Thoracic aorta (tissue), 2 donors: ENCODE data around the gene RPTOR. TPM values are rescaled to one million over a fixed set of nuclear protein-coding genes. Genes with fewer than 3 reads are reported as not detected.

Experiments
- ATAC-seq: fragments of 150-250 bp; one replicate; pipeline ENCODE4 v1.8.0; 2017; ENCODE audit warnings: low read depth; ENCODE audit not compliant: insufficient number of reproducible peaks, low FRiP score
- DNase-seq: peaks from one replicate; pipeline ENCODE4 v3.0.0-alpha.2; 2020; ENCODE audit warnings: low spot score
- H3K27ac ChIP-seq, 2 donors: fragments of 200-600 bp; sonication (generic); 1 replicate in 1 of 2; 2 replicates in 1 of 2; pipeline ENCODE4 v1.5.1; 2016; ENCODE audit warnings: mild to moderate bottlenecking in 2 of 2, moderate library complexity in 2 of 2
- H3K27me3 ChIP-seq: fragments of 200-600 bp; sonication (generic); replicated peaks from 2 replicates; pipeline ENCODE4 v1.6.0; 2016; ENCODE audit warnings: mild to moderate bottlenecking; ENCODE audit not compliant: insufficient read depth
- H3K36me3 ChIP-seq: fragments of 200-600 bp; sonication (generic); one replicate; pipeline ENCODE4 v1.5.1; 2016
- H3K4me1 ChIP-seq, 2 donors: fragments of 200-600 bp; sonication (generic); 1 replicate in 1 of 2; 2 replicates in 1 of 2; pipeline versions ENCODE4 v1.5.1 to v1.6.0; 2016; ENCODE audit warnings: low read depth in 2 of 2, mild to moderate bottlenecking in 1 of 2; ENCODE audit not compliant: control insufficient read depth in 1 of 2
- H3K4me3 ChIP-seq: fragments of 200-600 bp; sonication (generic); 2 replicates; pipeline ENCODE4 v1.5.1; 2016; ENCODE audit warnings: mild to moderate bottlenecking
- H3K9me3 ChIP-seq: fragments of 200-600 bp; sonication (generic); 2 replicates; pipeline ENCODE4 v1.5.1; 2016
- CTCF ChIP-seq: fragments of 200-600 bp; sonication (generic); IDR thresholded peaks from one replicate; pipeline ENCODE4 v1.5.1; 2019; ENCODE audit warnings: antibody characterized with exemption
- total RNA-seq, 2 donors: library from RNA; depleted of rRNA; stranded (reverse); fragments of >200 nt; gene quantifications; one replicate each; pipeline versions ENCODE4 v1.1.0 to v1.2.3, GENCODE V29; 2016

Gene RPTOR
- total RNA-seq, 2 donors from 2014 or later = 42.0 to 47.4 TPM

DNA sequence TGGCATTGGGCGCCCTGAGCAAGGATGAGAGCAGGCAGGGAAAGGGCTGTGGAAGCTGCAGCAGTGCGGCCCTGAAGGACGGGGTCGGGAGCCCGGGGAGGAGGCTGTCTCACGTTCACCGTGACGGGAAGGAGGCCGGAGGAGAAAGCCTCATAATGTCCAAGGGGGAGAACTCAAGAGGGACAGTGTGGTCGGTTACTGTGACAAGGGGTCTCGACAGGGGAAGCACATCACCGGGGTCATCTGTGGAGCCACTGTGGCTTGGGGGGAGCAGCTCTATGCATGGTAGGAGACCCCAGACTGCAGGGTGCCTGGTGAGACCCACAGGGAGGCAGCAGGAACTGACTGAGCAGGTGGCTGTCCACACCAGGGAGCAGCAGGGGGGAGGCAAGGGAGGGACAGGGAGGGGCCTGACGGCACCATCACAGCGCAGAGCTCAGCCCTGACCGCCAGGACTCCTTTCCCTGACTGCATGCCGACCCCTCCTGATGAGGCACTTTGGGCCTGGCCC lies 292.4 kb downstream of the RPTOR start:
- Histone ChIP-seq H3K27me3 (no peaks in the 10 kb centered on the region), H3K4me3 (no peak overlapping the region), H3K36me3 (peaks cover 6% of the 10 kb centered on the region), H3K9me3 (no peaks in the 10 kb centered on the region), H3K27ac (no peak overlapping the region), H3K4me1 (peaks cover 3 to 13% of the 10 kb centered on the region in 2 donors)
- no peak for DNase-seq
- no peak for ATAC-seq
- no peak for TF ChIP-seq CTCF

DNA sequence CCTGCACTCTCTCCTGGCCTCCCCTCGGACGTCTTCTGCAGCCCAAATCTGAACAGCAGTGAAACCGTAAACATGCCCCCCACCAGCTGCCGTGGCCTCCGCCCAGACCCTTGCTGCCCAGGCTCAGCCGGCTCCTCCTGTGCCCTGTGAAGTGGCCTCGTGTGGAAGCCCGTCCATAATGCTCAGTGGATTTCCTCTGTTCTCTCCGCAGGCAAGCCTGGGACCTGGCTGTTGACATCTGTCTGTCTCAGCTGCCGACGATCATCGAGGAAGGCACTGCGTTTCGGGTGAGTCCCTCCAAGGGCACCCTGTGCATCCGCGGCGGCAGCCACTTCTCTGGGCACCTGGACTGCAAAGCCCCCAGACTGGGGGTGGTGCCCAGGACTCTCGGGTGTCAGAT lies 293.1 kb downstream of the RPTOR start:
- no peak overlapping the region for H3K27ac ChIP-seq
- peaks cover under 1 to 6% of the 10 kb centered on the region in 2 donors for H3K4me1 ChIP-seq
- H3K9me3 ChIP-seq = no peaks in the 10 kb centered on the region
- no peaks in the 10 kb centered on the region for H3K27me3 ChIP-seq
- no peak for TF ChIP-seq CTCF
- H3K4me3 ChIP-seq = no peak overlapping the region
- DNase-seq (no peak), ATAC-seq (no peak)
- H3K36me3 ChIP-seq = peaks cover 6% of the 10 kb centered on the region

GRCh38 chr17:80838311-80839025 lies 293.8 kb downstream of the RPTOR start:
- H3K36me3 ChIP-seq = peaks cover 6% of the 10 kb centered on the region
- no peak overlapping the region for H3K27ac ChIP-seq
- H3K27me3 ChIP-seq = no peaks in the 10 kb centered on the region
- ATAC-seq = no peak
- no peak for DNase-seq
- TF ChIP-seq CTCF = no peak
- H3K4me1 ChIP-seq = peaks cover 0 to 4% of the 10 kb centered on the region in 2 donors
- no peaks in the 10 kb centered on the region for H3K9me3 ChIP-seq
- no peak overlapping the region for H3K4me3 ChIP-seq

DNA sequence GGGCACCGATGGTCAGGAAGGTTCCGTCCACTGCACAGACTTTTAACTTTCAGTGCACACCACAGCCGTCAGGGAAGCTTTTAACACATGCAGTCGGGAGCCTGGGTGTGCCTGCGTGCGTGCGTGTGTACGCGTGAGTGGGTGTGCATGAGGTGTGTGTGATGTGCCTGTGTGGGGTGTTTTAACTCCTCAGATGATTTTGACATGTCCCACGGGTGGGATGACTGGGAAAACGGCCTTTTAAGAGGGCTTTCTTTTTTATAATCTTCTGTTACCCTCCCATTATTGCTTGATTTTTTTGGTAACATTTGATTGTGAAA lies 294.3 kb downstream of the RPTOR start:
- ATAC-seq (no peak), DNase-seq (no peak)
- TF ChIP-seq CTCF = no peak
- Histone ChIP-seq H3K4me3 (no peak overlapping the region), H3K27ac (no peak overlapping the region), H3K4me1 (no peaks in the 10 kb centered on the region), H3K36me3 (peaks cover 6% of the 10 kb centered on the region), H3K27me3 (no peaks in the 10 kb centered on the region), H3K9me3 (no peaks in the 10 kb centered on the region)

GRCh38 chr17:80839511-80839941 lies 294.9 kb downstream of the RPTOR start:
- ATAC-seq (no peak), DNase-seq (no peak)
- H3K4me1 ChIP-seq = no peaks in the 10 kb centered on the region
- H3K27ac ChIP-seq = no peak overlapping the region
- no peak overlapping the region for H3K4me3 ChIP-seq
- no peak for TF ChIP-seq CTCF
- H3K36me3 ChIP-seq = peaks cover 6% of the 10 kb centered on the region
- no peaks in the 10 kb centered on the region for H3K27me3 ChIP-seq
- no peaks in the 10 kb centered on the region for H3K9me3 ChIP-seq
